ENCODE measurements around the gene VSTM1.

Gene VSTM1

GRCh38 chr19:54017261-54017660, 46.4 kb downstream of the VSTM1 start:
- FAIRE-seq (no peak), DNase-seq (ENCODE audit: insufficient read length, low spot score) (no peak)
- TF ChIP-seq POLR2AphosphoS5 (IDR thresholded peaks at IDR 0.05; ENCODE audit: low read depth, low read length) (no peak), POU2F2 (IDR thresholded peaks at IDR 0.05; ENCODE audit: low read depth, low read length) (no peak), SPI1 (IDR thresholded peaks at IDR 0.05; ENCODE audit: low read depth, low read length) (no peak), POLR2A (IDR thresholded peaks at IDR 0.05; ENCODE audit: low read depth, low read length) (no peak), PAX5 (IDR thresholded peaks at IDR 0.05; ENCODE audit: insufficient read depth, low read length, severe bottlenecking) (no peak), TAF1 (IDR thresholded peaks at IDR 0.05; ENCODE audit: low read depth, low read length) (no peak)

- FAIRE-seq (no peak), DNase-seq (ENCODE audit: insufficient read length, low spot score) (no peak)
- no peak for TF ChIP-seq POLR2AphosphoS5 (IDR thresholded peaks at IDR 0.05; ENCODE audit: low read depth, low read length)
- TF ChIP-seq POU2F2 (IDR thresholded peaks at IDR 0.05; ENCODE audit: low read depth, low read length) = no peak
- TF ChIP-seq SPI1 (IDR thresholded peaks at IDR 0.05; ENCODE audit: low read depth, low read length) = no peak
- no peak for TF ChIP-seq POLR2A (IDR thresholded peaks at IDR 0.05; ENCODE audit: low read depth, low read length)
- TF ChIP-seq PAX5 (IDR thresholded peaks at IDR 0.05; ENCODE audit: insufficient read depth, low read length, severe bottlenecking) = no peak
- no peak for TF ChIP-seq TAF1 (IDR thresholded peaks at IDR 0.05; ENCODE audit: low read depth, low read length)
Measured at GRCh38 chr19:54014920-54015560, 48.7 kb downstream of the VSTM1 start.

GRCh38 chr19:54013866-54014265, 49.8 kb downstream of the VSTM1 start:
- TF ChIP-seq PAX5 (IDR thresholded peaks at IDR 0.05; ENCODE audit: insufficient read depth, low read length, severe bottlenecking) = no peak
- no peak for TF ChIP-seq SPI1 (IDR thresholded peaks at IDR 0.05; ENCODE audit: low read depth, low read length)
- no peak for TF ChIP-seq POU2F2 (IDR thresholded peaks at IDR 0.05; ENCODE audit: low read depth, low read length)
- no peak for TF ChIP-seq POLR2A (IDR thresholded peaks at IDR 0.05; ENCODE audit: low read depth, low read length)
- no peak for TF ChIP-seq POLR2AphosphoS5 (IDR thresholded peaks at IDR 0.05; ENCODE audit: low read depth, low read length)
- TF ChIP-seq TAF1 (IDR thresholded peaks at IDR 0.05; ENCODE audit: low read depth, low read length) = no peak
- DNase-seq (ENCODE audit: insufficient read length, low spot score) = no peak
- no peak for FAIRE-seq

GRCh38 chr19:54011507-54012211, 52.0 kb downstream of the VSTM1 start:
- DNase-seq (ENCODE audit: insufficient read length, low spot score) = no peak

GRCh38 chr19:54010474-54010873, 53.2 kb downstream of the VSTM1 start:
- FAIRE-seq = no peak
- no peak for DNase-seq (ENCODE audit: insufficient read length, low spot score)
- no peak for TF ChIP-seq POLR2AphosphoS5 (IDR thresholded peaks at IDR 0.05; ENCODE audit: low read depth, low read length)

More at GRCh38 chr19:54011507-54012211, 52.0 kb downstream of the VSTM1 start:
- no peak for FAIRE-seq
- TF ChIP-seq PAX5 (IDR thresholded peaks at IDR 0.05; ENCODE audit: insufficient read depth, low read length, severe bottlenecking) = no peak
- no peak for TF ChIP-seq SPI1 (IDR thresholded peaks at IDR 0.05; ENCODE audit: low read depth, low read length)
- no peak for TF ChIP-seq TAF1 (IDR thresholded peaks at IDR 0.05; ENCODE audit: low read depth, low read length)
- TF ChIP-seq POLR2A (IDR thresholded peaks at IDR 0.05; ENCODE audit: low read depth, low read length) = no peak
- no peak for TF ChIP-seq POU2F2 (IDR thresholded peaks at IDR 0.05; ENCODE audit: low read depth, low read length)
- no peak for TF ChIP-seq POLR2AphosphoS5 (IDR thresholded peaks at IDR 0.05; ENCODE audit: low read depth, low read length)

GRCh38 chr19:54009440-54009839, 54.3 kb downstream of the VSTM1 start:
- TF ChIP-seq PAX5 (IDR thresholded peaks at IDR 0.05; ENCODE audit: insufficient read depth, low read length, severe bottlenecking) = no peak
- TF ChIP-seq SPI1 (IDR thresholded peaks at IDR 0.05; ENCODE audit: low read depth, low read length) = no peak
- no peak for TF ChIP-seq POU2F2 (IDR thresholded peaks at IDR 0.05; ENCODE audit: low read depth, low read length)
- TF ChIP-seq POLR2A (IDR thresholded peaks at IDR 0.05; ENCODE audit: low read depth, low read length) = no peak
- TF ChIP-seq POLR2AphosphoS5 (IDR thresholded peaks at IDR 0.05; ENCODE audit: low read depth, low read length) = no peak
- no peak for TF ChIP-seq TAF1 (IDR thresholded peaks at IDR 0.05; ENCODE audit: low read depth, low read length)
- FAIRE-seq = no peak
- no peak for DNase-seq (ENCODE audit: insufficient read length, low spot score)

- FAIRE-seq (no peak), DNase-seq (ENCODE audit: insufficient read length, low spot score) (no peak)
- TF ChIP-seq SPI1 (IDR thresholded peaks at IDR 0.05; ENCODE audit: low read depth, low read length) = no peak
- no peak for TF ChIP-seq PAX5 (IDR thresholded peaks at IDR 0.05; ENCODE audit: insufficient read depth, low read length, severe bottlenecking)
- TF ChIP-seq TAF1 (IDR thresholded peaks at IDR 0.05; ENCODE audit: low read depth, low read length) = no peak
- TF ChIP-seq POLR2AphosphoS5 (IDR thresholded peaks at IDR 0.05; ENCODE audit: low read depth, low read length) = no peak
- no peak for TF ChIP-seq POLR2A (IDR thresholded peaks at IDR 0.05; ENCODE audit: low read depth, low read length)
- TF ChIP-seq POU2F2 (IDR thresholded peaks at IDR 0.05; ENCODE audit: low read depth, low read length) = no peak
Measured at GRCh38 chr19:54002495-54003315, 61.0 kb downstream of the VSTM1 start.

- FAIRE-seq (no peak), DNase-seq (ENCODE audit: insufficient read length, low spot score) (no peak)
- TF ChIP-seq SPI1 (IDR thresholded peaks at IDR 0.05; ENCODE audit: low read depth, low read length) (no peak), POLR2A (IDR thresholded peaks at IDR 0.05; ENCODE audit: low read depth, low read length) (no peak), POLR2AphosphoS5 (IDR thresholded peaks at IDR 0.05; ENCODE audit: low read depth, low read length) (no peak), PAX5 (IDR thresholded peaks at IDR 0.05; ENCODE audit: insufficient read depth, low read length, severe bottlenecking) (no peak), POU2F2 (IDR thresholded peaks at IDR 0.05; ENCODE audit: low read depth, low read length) (no peak), TAF1 (IDR thresholded peaks at IDR 0.05; ENCODE audit: low read depth, low read length) (no peak)
Measured at GRCh38 chr19:54001496-54001895, 62.2 kb downstream of the VSTM1 start.

GRCh38 chr19:53999694-54000093, 64.0 kb downstream of the VSTM1 start:
- no peak for FAIRE-seq
- no peak for DNase-seq (ENCODE audit: insufficient read length, low spot score)
- TF ChIP-seq POLR2A (IDR thresholded peaks at IDR 0.05; ENCODE audit: low read depth, low read length) (no peak), PAX5 (IDR thresholded peaks at IDR 0.05; ENCODE audit: insufficient read depth, low read length, severe bottlenecking) (no peak)

Measured in GM12891 (cell line).